Activated CD8-positive, alpha-beta memory T cell treated with anti-CD3 and anti-CD28 coated beads, Interleukin-2, amount 50 U/mL, for 1 hour (primary cell): Measurements from ENCODE around the gene CLTC.
"Not testable (repeated sequence)": the region's sequence is repeated elsewhere in the genome, so short reads cannot be mapped to it uniquely, and the experiment has no call there.

ENCODE experiments used
- DNase-seq: peaks from one replicate; pipeline ENCODE4 v3.0.0-alpha.2; 2020; ENCODE audit errors: extremely low read depth

The CLTC gene

DNA sequence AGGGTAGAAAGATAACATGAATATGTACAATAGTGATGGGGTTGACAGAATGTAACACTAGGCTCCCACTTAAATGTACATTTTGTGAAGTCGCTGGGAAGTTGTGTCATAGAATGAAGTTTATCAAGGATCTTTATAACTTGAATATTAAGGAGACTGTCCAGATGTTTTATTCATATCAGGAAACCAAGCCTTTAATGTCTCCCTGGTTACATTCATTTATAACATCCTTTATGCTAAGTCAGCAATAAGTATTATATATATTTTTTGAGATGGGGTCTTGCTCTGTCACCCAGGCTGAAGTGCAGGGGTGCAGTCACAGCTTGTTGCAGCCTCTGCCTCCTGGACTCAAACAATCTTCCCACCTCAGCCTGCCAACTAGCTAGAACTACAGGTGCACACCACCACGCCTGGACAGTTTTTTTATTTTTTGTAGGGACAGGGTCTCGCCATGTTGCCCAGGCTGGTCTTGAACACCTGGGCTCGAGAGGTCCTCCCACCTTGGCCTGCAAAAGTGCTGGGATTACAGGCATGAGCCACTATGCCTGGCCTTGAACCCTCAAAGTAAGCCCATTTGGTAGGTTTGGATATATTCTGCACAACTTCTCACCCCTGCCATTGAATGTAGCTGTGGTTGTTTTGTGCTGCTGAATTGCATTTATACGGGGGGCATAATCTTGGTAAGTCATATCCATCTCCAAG, 14.1 kb downstream of the CLTC start:
- DNase-seq: no peak

DNA sequence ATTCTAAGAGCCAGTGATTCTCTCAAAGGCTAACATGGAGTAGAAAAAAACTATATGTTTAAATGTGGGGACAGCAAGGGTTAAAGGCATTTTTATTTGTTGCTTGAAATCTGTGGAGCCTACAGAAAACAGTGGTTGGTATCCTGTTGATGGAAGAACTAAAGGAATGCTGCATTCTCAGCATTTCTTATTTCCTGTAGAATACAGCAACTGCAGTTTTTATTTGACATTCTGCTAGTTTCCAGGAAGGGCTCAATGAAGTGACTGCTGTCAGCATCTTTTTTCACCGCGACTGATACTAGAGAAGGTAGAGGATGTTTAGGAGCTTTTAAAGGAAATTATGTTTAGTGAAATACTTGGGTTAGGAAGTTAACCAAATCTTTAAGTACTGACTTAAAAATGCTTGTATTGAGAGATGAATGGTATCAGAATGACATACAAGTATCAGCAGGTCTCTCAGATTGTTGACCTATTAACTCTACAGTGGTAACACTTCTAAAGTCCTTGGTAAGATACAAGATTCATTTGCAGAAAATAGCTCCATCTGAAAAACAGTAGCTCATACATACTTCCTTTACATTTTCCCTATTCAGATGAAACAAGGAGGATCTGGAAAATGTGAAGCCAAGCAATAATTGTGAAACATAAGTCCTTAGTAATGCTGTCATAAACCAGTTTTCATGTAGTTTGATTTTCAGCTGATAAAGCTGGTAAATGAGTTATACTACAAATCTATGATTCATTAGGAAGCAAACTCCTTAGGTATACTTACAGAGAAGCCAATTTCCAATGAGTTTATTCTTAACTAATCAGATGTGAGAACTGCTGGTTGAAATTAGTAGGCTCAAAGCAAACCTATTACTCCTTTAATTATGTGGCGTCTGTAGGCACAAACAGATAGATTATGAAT, 15.2 kb downstream of the CLTC start:
- DNase-seq: no peak

- no peak for DNase-seq
Measured at GRCh38 chr17:59637611-59638310, 18.1 kb downstream of the CLTC start.

DNA sequence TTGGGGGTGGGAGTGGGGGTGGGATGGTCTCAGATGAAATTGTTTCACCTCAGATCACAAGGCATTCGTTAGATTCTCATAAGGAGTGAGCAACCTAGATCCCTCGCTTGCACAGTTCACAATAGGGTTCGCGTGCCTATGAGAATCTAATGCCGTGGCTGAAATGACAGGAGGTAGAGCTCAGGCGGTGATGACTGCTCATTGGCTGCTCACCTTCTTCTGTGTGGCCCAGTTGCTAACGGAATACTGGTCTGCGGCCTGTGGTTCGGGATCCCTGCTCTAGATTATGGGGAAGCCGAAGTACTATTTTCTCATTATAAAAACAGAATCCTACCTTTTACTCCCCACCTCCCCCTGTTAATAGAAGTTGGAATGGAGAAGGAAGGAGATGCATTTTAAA, 18.9 kb downstream of the CLTC start:
- DNase-seq: no peak

GRCh38 chr17:59641799-59642484, 22.2 kb downstream of the CLTC start:
- no peak for DNase-seq

DNA sequence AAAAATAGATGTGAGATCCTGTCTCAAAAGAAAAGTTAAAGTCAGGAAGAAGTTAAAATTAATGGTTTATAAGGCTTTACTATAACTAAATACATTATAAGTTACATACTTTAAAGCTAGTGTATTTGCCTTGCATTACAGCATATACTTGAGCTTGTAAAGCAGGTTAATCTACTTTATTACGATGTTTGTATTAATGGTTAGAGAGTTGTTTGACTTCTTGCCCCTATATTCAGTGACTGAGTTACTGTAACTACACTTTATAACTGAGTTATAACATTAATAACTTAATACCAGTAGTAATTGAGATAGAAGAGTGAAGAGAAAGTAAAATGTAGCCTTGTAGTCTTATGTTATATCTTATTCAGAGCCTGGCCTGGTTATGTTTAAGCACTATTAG, 22.9 kb downstream of the CLTC start:
- DNase-seq: no peak

DNA sequence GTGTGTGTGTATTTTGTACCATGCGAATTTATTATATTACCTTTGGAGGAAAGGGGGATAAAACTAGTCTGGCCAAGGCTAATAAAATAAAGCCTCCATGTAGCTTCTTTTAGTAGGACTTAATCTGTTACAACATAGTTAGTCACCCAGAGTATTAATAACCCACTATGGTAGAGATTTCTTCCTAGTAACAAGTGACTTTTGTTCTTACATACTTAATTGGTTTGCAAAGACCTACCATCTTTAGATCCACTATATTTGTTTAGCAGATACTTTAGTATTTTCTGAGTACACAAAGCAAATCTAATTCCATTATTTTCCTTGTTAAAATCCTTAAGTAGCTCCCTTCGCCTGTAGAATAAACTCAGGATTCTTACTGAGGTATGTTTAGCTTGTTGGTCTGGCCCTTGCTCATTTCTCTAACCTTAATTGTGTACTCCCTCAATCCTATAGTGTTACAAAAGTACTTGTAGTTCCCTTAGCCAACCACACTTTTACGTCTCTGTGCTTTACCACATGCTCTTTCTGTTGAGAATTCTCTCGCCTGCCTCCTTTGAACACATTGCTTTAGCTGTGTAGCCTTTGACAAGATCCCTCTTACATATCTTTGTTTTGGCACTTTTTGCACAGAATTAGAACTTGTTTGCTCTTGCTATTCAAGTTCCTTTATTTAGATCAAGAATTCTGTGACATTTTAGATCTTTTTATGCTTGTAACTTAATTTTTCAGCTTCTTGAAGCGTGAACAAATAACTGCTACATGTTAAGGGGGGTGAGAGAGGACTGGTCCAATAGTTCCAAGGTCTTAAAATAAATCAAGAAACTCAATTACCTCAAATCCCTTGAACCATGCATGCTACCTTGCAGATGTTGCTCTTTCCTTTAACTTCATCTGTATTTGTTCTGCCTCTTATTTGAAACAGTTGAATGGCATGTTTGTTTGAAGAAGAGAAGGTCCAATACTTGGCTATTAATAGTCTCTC, 23.8 kb downstream of the CLTC start:
- DNase-seq: no peak

- DNase-seq: no peak
Measured at GRCh38 chr17:59647288-59647687, 27.6 kb downstream of the CLTC start.

- DNase-seq: no peak
Measured at GRCh38 chr17:59649886-59650285, 30.2 kb downstream of the CLTC start.

DNA sequence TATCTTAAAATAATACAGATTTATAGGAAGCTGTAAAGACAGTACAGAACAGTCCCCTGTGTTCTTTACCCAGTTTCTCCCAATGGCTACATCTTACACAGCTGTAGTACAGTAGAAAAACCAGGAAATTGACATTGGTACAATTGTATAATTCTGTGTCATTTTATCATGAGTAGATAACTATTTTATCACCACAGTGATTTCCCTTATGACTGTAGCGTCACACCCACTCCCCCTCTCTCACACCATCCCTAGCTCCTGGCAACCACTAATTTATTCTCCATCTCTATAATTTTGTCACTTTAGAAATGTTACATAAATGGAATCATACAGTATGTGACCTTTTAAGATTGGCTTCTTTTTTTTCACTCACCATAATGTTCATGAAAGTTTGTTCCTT, 30.9 kb downstream of the CLTC start:
- DNase-seq: no peak

DNA sequence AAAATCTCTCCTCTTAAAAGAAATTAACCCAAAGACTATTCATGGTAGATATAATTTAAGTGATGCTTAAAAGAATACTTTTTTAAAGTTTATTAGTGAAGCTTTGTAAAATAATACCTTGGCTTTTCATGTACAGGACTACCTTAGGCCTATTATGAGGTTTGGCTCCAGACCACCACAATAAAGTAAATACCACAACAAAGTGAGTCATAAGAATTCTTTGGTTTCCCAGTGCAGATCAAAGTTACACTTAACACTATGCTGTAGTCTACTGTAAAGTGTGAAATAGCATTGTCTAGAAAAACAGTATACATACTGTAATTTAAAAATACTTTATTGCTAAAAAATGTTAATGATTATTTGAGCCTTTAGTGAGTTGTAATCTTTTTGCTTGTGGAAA, 31.7 kb downstream of the CLTC start:
- DNase-seq: no peak

DNA sequence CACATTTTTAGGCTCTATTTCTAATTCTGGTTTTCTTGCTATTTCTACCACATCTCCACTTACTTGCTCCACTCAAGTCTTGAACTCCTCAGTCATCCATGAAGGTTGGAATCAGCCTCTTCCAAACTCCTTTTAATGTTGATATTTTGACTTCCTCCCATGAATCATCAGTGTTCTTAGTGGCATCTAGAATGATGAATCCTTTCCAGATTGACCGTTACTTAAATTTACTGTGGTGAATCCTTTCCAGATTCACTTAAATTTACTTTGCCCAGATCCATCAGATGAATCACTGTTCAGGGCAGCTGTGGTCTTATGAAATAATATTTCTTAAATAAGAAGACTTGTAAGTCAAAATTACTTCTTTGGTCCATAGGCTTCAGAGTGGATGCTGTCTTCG, 32.4 kb downstream of the CLTC start:
- DNase-seq: no peak

GRCh38 chr17:59656624-59657023, 36.9 kb downstream of the CLTC start:
- DNase-seq: not testable (repeated sequence)

DNA sequence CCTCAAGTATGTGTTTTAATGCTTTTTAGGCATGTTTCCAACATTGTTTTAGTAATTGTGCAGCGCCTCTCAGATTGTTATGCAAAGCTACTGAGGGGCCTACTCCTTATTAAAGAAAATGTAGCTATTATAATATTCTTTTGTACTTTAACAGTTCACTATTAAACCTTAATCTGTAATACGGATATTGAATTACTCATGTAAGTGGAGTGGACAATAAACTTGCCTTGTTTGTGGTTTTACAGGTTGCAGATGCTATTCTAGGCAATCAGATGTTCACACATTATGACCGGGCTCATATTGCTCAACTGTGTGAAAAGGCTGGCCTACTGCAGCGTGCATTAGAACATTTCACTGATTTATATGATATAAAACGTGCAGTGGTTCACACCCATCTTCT, 46.5 kb downstream of the CLTC start:
- DNase-seq: no peak

GRCh38 chr17:59668816-59669215, 49.1 kb downstream of the CLTC start:
- no peak for DNase-seq

DNA sequence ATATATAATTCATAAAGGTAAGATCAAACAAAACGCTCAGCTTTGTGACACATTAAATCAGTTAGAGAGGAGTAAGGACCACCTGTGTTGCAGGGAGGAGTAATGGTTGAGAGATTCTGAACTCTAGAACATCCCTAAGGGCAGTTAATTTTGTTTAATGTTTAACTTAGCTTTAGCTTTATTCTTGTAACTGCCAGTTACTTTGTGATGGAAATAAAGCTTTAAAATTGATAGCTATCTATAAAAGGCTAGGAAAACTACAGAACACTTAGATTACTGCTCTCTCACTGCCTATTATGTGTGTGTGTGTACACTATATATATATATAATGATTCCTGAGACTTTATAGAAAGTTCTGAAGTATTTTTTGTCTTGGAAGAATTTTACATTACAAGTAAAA, 49.7 kb downstream of the CLTC start:
- DNase-seq: no peak

GRCh38 chr17:59669944-59670343, 50.2 kb downstream of the CLTC start:
- no peak for DNase-seq

- no peak for DNase-seq
Measured at GRCh38 chr17:59671386-59671785, 51.7 kb downstream of the CLTC start.

GRCh38 chr17:59675231-59675630, 55.5 kb downstream of the CLTC start:
- no peak for DNase-seq

- DNase-seq: no peak
Measured at GRCh38 chr17:59676716-59677115, 57.0 kb downstream of the CLTC start.

GRCh38 chr17:59678918-59679317, 59.2 kb downstream of the CLTC start:
- no peak for DNase-seq
